Midbrain (tissue), 1 donor: Measurements from ENCODE around the gene AQR.
"Not testable (repeated sequence)": the region's sequence is repeated elsewhere in the genome, so short reads cannot be mapped to it uniquely, and the experiment has no call there.

Experiments
- DNase-seq: peaks from one replicate; lab custom pipeline; 2025; lab: John Stamatoyannopoulos, UW

The AQR gene

DNA sequence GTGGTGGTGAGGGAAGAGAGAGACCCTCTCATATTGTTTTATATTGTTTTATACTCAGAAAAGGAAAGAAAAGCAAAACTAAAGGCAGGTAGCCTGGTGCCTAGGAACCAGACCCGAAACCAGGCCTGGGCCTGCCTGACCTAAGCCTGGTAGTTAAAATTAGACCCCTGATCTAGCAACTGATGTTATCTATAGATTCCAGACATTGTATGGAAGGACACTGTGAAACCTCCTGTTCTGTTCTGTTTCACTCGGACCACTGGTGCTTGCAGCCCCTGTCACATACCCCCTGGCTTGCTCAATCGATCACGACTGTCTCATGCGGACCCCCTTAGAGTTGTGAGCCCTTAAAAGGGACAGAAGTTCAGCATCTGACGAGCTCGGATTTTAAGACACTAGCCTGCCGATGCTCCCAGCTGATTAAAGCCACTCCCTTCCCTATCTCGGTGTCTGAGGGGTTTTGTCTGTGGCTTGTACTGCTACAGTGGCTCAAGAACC is 156.6 kb downstream of the AQR start:
- not testable (repeated sequence) for DNase-seq

DNA sequence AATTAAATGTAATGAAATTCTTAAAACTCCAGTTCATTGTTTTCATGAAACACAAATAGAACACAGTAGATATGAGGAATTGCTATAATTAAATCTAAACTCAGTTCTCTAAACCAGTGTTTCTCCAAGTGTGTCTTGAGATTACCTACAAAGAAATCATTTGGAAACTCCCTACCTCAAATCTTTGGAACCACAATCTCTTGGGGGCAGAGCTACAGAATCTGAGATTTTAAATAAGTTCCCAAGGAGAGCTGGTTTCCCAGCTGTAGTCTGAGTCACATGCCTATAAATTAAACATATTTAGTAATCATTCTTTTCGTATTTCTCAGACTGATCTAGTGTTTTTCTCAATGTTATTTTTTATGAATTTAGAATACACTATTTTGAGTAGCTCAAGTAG is 157.2 kb downstream of the AQR start:
- no peak for DNase-seq

DNA sequence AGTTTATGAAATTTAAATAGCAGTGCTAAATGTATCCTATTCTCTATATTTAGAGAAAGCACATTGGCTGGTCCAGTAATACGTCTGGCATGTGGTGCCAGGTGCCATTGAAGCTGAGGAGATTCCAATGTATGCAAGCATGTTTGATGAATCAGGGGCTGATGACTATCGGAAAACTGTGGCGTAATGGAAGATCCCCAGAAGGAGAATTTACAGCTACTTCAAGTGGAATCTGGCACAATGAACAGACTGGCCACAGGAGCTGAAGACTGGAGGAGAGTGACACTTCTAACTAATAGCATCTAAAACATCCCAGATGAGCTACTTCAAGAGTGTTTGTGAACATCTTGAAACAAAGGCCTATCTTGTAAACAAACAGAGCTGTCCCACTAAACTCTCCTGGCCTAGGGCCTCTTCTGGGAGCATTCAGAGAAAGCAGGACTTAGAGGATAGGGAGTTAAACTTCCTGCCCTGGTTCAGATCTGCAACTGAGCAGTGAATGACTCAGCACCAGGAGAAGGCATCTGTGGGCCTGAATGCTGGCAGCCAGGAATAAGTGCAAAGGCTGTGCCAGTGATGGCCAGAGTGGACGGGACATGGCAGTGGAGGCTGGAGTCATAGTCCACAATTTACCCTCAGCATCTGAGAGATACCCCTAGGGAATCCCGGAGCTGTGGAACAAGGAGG is 159.0 kb downstream of the AQR start:
- no peak for DNase-seq

DNA sequence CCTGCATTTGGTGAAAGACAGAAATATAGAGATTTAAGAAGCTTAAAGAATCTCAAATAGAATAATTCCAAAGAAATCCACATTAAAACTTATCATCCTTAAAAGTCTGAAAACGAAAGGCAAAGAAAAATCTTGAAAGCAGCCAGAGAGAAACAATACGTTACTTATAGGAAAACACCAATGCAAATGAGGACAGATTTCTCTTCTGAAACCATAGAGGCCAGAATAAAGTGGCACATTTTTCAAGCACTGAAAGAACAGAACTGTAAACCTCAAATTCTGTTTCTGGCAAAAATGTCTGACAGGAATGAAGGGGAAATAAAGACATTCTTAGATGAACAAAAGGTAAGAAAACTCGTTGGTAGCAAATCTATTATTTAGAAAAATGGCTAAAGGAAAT is 160.4 kb downstream of the AQR start:
- DNase-seq = no peak

DNA sequence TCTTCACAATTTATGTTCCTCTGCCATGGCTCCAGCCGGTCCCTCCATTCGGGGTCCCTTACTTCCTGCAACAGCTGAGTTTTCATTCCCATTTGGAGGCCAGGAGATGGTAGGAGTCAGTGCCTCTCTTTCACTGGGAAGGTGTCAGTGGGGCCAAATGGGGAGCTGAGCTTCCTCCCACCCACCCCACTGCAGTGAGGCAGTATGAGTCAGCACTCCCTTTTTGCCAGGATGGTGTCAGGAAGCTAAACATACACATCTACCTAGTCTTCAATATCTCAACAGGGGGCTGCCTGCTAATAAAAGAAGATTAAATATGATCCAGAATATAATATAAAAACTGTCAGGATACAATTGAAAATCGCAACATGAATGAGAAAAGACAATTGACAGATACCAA is 161.5 kb downstream of the AQR start:
- no peak for DNase-seq

DNA sequence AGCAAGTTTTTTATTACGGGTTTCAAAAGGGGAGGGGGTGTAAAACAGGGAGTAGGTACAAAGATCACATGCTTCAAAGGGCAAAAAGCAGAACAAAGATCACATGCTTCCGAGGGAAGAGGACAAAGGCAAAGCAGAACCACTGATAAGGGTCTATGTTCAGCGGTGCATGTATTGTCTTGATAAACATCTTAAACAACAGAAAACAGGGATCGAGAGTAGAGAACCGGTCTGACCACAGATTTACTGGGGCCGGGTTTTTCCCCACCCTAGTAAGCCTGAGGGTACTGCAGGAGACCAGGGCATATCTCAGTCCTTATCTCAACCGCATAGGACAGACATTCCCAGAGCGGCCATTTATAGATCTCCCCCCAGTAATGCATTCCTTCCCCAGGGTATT is 162.3 kb downstream of the AQR start:
- not testable (repeated sequence) for DNase-seq

DNA sequence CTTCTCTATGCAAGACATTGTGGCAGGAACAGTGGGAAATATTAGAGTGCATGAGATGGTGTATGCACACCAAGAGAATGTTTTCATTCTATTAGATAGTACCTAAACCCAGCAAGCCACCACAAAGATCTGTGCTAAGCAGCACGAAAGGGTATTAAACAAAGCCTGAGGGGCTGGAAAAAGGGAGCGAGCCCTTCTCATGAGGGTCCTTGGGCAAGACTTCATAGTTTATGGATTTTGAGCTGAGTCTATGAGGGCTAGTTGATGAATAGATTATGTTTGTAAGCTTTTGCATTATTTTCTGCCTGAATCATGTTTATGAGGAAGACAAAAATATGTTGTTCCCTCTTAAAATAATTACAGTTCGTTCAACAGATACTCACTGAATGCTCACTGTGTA is 164.8 kb downstream of the AQR start:
- DNase-seq = no peak

DNA sequence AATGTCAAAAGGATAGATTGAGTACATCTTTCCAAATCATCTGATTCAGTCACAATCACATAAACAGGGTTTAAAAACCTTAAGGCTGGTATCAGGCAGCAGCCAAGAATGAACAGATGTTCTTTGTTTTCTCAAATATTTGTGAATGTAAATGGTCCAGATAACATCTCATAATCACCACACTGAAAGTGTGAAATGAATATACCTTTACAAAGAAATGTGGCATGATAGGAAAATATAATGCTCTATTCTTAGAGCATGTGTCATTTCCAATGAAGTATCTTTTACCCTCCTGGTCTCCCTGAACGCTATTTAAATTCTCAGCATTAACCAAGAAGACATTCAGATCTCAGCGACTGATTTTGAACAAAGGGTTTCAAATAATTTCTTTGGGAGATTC is 165.4 kb downstream of the AQR start:
- DNase-seq = no peak

DNA sequence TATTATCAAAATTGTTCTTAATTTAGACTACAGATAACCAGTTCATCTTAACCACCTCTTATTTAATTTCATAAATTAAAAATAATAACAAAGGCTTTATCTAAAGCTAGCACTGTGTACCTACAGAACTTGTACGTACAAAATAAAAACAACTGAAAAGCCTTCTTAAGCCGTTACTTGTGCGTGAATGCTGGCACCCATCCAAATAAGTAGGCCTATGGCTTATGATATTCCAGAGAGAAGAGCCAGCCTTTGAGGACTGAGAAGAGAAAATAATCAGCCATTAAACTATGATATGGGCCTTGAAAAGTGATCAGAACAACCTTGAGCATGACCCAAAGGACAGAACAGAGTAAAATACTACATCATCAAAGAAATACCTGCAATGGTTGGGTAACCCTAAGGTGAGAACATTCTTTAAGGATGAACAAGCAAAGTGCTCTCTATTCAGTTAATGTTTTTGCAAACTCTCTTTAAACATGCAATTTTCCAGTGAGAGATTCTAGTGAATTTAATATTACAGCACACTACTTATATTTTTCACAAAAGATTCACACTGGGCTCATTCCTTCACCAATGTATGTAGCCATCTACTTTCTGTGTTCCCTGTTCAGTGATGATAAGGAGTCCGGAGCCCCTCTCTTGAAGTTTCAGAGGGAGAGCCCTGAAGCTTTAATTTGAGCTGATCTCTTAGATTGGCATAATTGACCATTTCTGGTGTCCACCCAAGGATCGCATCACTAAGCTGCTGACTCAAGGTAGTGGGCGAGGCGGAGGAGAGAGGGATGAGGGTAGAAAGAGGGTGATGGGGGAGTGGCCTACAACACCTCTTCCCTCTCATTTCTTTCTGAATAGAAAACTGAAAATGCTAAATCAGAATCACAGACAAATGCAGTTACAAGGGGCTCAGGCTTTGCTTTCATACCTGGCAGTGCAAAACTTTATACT is 166.5 kb downstream of the AQR start:
- DNase-seq = no peak

DNA sequence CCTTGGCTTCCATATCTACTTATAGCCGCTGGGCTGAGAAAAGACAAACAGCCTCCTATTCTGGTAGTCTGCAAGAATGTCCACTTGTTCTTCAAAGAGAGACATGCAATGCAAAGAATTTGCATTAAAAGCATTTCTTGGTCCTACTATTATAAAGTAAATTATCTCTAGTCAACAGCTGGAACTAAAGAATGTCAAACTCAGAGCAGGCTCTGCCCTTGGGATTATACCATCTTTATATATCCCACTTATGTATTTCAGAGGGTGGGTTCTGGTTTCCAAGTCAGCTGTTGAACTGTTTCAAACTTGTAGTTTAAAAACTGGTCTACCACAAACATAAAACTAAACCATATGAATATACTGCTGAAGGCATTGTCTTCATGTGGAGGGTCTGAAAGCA is 167.2 kb downstream of the AQR start:
- DNase-seq = no peak
